ENCODE results near the gene ADCY9.
"Not testable (repeated sequence)": the region's sequence is repeated elsewhere in the genome, so short reads cannot be mapped to it uniquely, and the experiment has no call there.

The ADCY9 gene

GRCh38 chr16:4056161-4057105 lies 59.8 kb downstream of the ADCY9 start:
- H3K9me3 ChIP-seq (ENCODE audit: control insufficient read depth, low read depth, low read length), result no peaks in the 10 kb centered on the region
- H3K4me3 ChIP-seq (ENCODE audit: low read length), result no peak overlapping the region
- no peaks in the 10 kb centered on the region for H3K4me1 ChIP-seq (ENCODE audit: control insufficient read depth, low read depth, low read length)
- H3K9ac ChIP-seq (ENCODE audit: low read length), result no peak overlapping the region
- no peaks in the 10 kb centered on the region for H3K27me3 ChIP-seq (ENCODE audit: control insufficient read depth, insufficient read depth, low read length)
- H3K27ac ChIP-seq (ENCODE audit: low read length), result no peak overlapping the region
- H3K36me3 ChIP-seq (ENCODE audit: control insufficient read depth, low read depth, low read length), result no peaks in the 10 kb centered on the region

- Histone ChIP-seq H3K9me3 (ENCODE audit: control insufficient read depth, low read depth, low read length) (no peaks in the 10 kb centered on the region), H3K27me3 (ENCODE audit: control insufficient read depth, insufficient read depth, low read length) (no peaks in the 10 kb centered on the region), H3K4me3 (ENCODE audit: low read length) (no peak overlapping the region), H3K9ac (ENCODE audit: low read length) (no peak overlapping the region), H3K27ac (ENCODE audit: low read length) (no peak overlapping the region), H3K4me1 (ENCODE audit: control insufficient read depth, low read depth, low read length) (no peaks in the 10 kb centered on the region), H3K36me3 (ENCODE audit: control insufficient read depth, low read depth, low read length) (no peaks in the 10 kb centered on the region)
Measured at GRCh38 chr16:4055748-4056147, 60.5 kb downstream of the ADCY9 start.

- no peaks in the 10 kb centered on the region for H3K27me3 ChIP-seq (ENCODE audit: control insufficient read depth, insufficient read depth, low read length)
- H3K4me1 ChIP-seq (ENCODE audit: control insufficient read depth, low read depth, low read length), result no peaks in the 10 kb centered on the region
- H3K9ac ChIP-seq (ENCODE audit: low read length), result no peak overlapping the region
- no peak overlapping the region for H3K27ac ChIP-seq (ENCODE audit: low read length)
- no peaks in the 10 kb centered on the region for H3K36me3 ChIP-seq (ENCODE audit: control insufficient read depth, low read depth, low read length)
- no peak overlapping the region for H3K4me3 ChIP-seq (ENCODE audit: low read length)
- H3K9me3 ChIP-seq (ENCODE audit: control insufficient read depth, low read depth, low read length), result no peaks in the 10 kb centered on the region
Measured at GRCh38 chr16:4053301-4053845, 62.9 kb downstream of the ADCY9 start.

- no peak overlapping the region for H3K9ac ChIP-seq (ENCODE audit: low read length)
- H3K4me3 ChIP-seq (ENCODE audit: low read length), result no peak overlapping the region
- no peak overlapping the region for H3K27ac ChIP-seq (ENCODE audit: low read length)
- no peaks in the 10 kb centered on the region for H3K4me1 ChIP-seq (ENCODE audit: control insufficient read depth, low read depth, low read length)
- H3K9me3 ChIP-seq (ENCODE audit: control insufficient read depth, low read depth, low read length), result no peaks in the 10 kb centered on the region
- H3K36me3 ChIP-seq (ENCODE audit: control insufficient read depth, low read depth, low read length), result no peaks in the 10 kb centered on the region
- no peaks in the 10 kb centered on the region for H3K27me3 ChIP-seq (ENCODE audit: control insufficient read depth, insufficient read depth, low read length)
Measured at GRCh38 chr16:4052801-4053293, 63.4 kb downstream of the ADCY9 start.

GRCh38 chr16:4052096-4052495 lies 64.1 kb downstream of the ADCY9 start:
- Histone ChIP-seq H3K9ac (ENCODE audit: low read length) (no peak overlapping the region), H3K4me1 (ENCODE audit: control insufficient read depth, low read depth, low read length) (no peaks in the 10 kb centered on the region), H3K9me3 (ENCODE audit: control insufficient read depth, low read depth, low read length) (no peaks in the 10 kb centered on the region), H3K4me3 (ENCODE audit: low read length) (no peak overlapping the region), H3K36me3 (ENCODE audit: control insufficient read depth, low read depth, low read length) (no peaks in the 10 kb centered on the region), H3K27me3 (ENCODE audit: control insufficient read depth, insufficient read depth, low read length) (no peaks in the 10 kb centered on the region), H3K27ac (ENCODE audit: low read length) (no peak overlapping the region)

- H3K4me3 ChIP-seq (ENCODE audit: low read length), result no peak overlapping the region
- no peaks in the 10 kb centered on the region for H3K27me3 ChIP-seq (ENCODE audit: control insufficient read depth, insufficient read depth, low read length)
- H3K4me1 ChIP-seq (ENCODE audit: control insufficient read depth, low read depth, low read length), result no peaks in the 10 kb centered on the region
- H3K27ac ChIP-seq (ENCODE audit: low read length), result no peak overlapping the region
- no peak overlapping the region for H3K9ac ChIP-seq (ENCODE audit: low read length)
- H3K9me3 ChIP-seq (ENCODE audit: control insufficient read depth, low read depth, low read length), result no peaks in the 10 kb centered on the region
- H3K36me3 ChIP-seq (ENCODE audit: control insufficient read depth, low read depth, low read length), result no peaks in the 10 kb centered on the region
Measured at GRCh38 chr16:4051591-4051990, 64.7 kb downstream of the ADCY9 start.

GRCh38 chr16:4049031-4049430 lies 67.2 kb downstream of the ADCY9 start:
- no peaks in the 10 kb centered on the region for H3K9me3 ChIP-seq (ENCODE audit: control insufficient read depth, low read depth, low read length)
- no peak overlapping the region for H3K4me3 ChIP-seq (ENCODE audit: low read length)
- no peaks in the 10 kb centered on the region for H3K27me3 ChIP-seq (ENCODE audit: control insufficient read depth, insufficient read depth, low read length)
- no peak overlapping the region for H3K27ac ChIP-seq (ENCODE audit: low read length)
- no peaks in the 10 kb centered on the region for H3K36me3 ChIP-seq (ENCODE audit: control insufficient read depth, low read depth, low read length)
- no peaks in the 10 kb centered on the region for H3K4me1 ChIP-seq (ENCODE audit: control insufficient read depth, low read depth, low read length)
- H3K9ac ChIP-seq (ENCODE audit: low read length), result no peak overlapping the region

GRCh38 chr16:4048481-4048880 lies 67.8 kb downstream of the ADCY9 start:
- Histone ChIP-seq H3K27ac (ENCODE audit: low read length) (no peak overlapping the region), H3K4me1 (ENCODE audit: control insufficient read depth, low read depth, low read length) (no peaks in the 10 kb centered on the region), H3K36me3 (ENCODE audit: control insufficient read depth, low read depth, low read length) (no peaks in the 10 kb centered on the region), H3K27me3 (ENCODE audit: control insufficient read depth, insufficient read depth, low read length) (no peaks in the 10 kb centered on the region), H3K9me3 (ENCODE audit: control insufficient read depth, low read depth, low read length) (no peaks in the 10 kb centered on the region), H3K4me3 (ENCODE audit: low read length) (no peak overlapping the region), H3K9ac (ENCODE audit: low read length) (no peak overlapping the region)

GRCh38 chr16:4046221-4046620 lies 70.0 kb downstream of the ADCY9 start:
- Histone ChIP-seq H3K36me3 (ENCODE audit: control insufficient read depth, low read depth, low read length) (no peaks in the 10 kb centered on the region), H3K4me1 (ENCODE audit: control insufficient read depth, low read depth, low read length) (no peaks in the 10 kb centered on the region), H3K27ac (ENCODE audit: low read length) (no peak overlapping the region), H3K9ac (ENCODE audit: low read length) (no peak overlapping the region), H3K9me3 (ENCODE audit: control insufficient read depth, low read depth, low read length) (no peaks in the 10 kb centered on the region), H3K4me3 (ENCODE audit: low read length) (no peak overlapping the region), H3K27me3 (ENCODE audit: control insufficient read depth, insufficient read depth, low read length) (no peaks in the 10 kb centered on the region)

GRCh38 chr16:4045561-4045960 lies 70.7 kb downstream of the ADCY9 start:
- H3K9me3 ChIP-seq (ENCODE audit: control insufficient read depth, low read depth, low read length); H3K4me3 ChIP-seq (ENCODE audit: low read length); H3K4me1 ChIP-seq (ENCODE audit: control insufficient read depth, low read depth, low read length); H3K27me3 ChIP-seq (ENCODE audit: control insufficient read depth, insufficient read depth, low read length); H3K9ac ChIP-seq (ENCODE audit: low read length); H3K36me3 ChIP-seq (ENCODE audit: control insufficient read depth, low read depth, low read length); H3K27ac ChIP-seq (ENCODE audit: low read length): not testable (repeated sequence)

GRCh38 chr16:4042581-4042980 lies 73.7 kb downstream of the ADCY9 start:
- Histone ChIP-seq H3K36me3 (ENCODE audit: control insufficient read depth, low read depth, low read length) (no peaks in the 10 kb centered on the region), H3K27ac (ENCODE audit: low read length) (no peak overlapping the region), H3K4me1 (ENCODE audit: control insufficient read depth, low read depth, low read length) (no peaks in the 10 kb centered on the region), H3K9ac (ENCODE audit: low read length) (no peak overlapping the region), H3K27me3 (ENCODE audit: control insufficient read depth, insufficient read depth, low read length) (no peaks in the 10 kb centered on the region), H3K4me3 (ENCODE audit: low read length) (no peak overlapping the region), H3K9me3 (ENCODE audit: control insufficient read depth, low read depth, low read length) (no peaks in the 10 kb centered on the region)

GRCh38 chr16:4038448-4038847 lies 77.8 kb downstream of the ADCY9 start:
- H3K27ac ChIP-seq (ENCODE audit: low read length), result no peak overlapping the region
- H3K36me3 ChIP-seq (ENCODE audit: control insufficient read depth, low read depth, low read length), result no peaks in the 10 kb centered on the region
- no peaks in the 10 kb centered on the region for H3K9me3 ChIP-seq (ENCODE audit: control insufficient read depth, low read depth, low read length)
- H3K27me3 ChIP-seq (ENCODE audit: control insufficient read depth, insufficient read depth, low read length), result no peaks in the 10 kb centered on the region
- no peak overlapping the region for H3K9ac ChIP-seq (ENCODE audit: low read length)
- no peaks in the 10 kb centered on the region for H3K4me1 ChIP-seq (ENCODE audit: control insufficient read depth, low read depth, low read length)
- no peak overlapping the region for H3K4me3 ChIP-seq (ENCODE audit: low read length)
